Loucy (cell line): ENCODE measurements around the gene NEK9.

ENCODE experiments used
- H2AFZ ChIP-seq: fragments of 200-600 bp; sonication (generic); 2 replicates; pipeline ENCODE4 v1.6.0; 2016; ENCODE audit warnings: antibody characterized with exemption, mild to moderate bottlenecking, low read length, moderate library complexity
- H3F3A ChIP-seq: fragments of 200-600 bp; 2 replicates; pipeline ENCODE4 v1.6.0; 2016; ENCODE audit warnings: antibody characterized with exemption, low read depth, mild to moderate bottlenecking
- H3K27me3 ChIP-seq: fragments of 200-600 bp; sonication (generic); 2 replicates; pipeline ENCODE4 v1.6.1; 2014; ENCODE audit warnings: low read length, mild to moderate bottlenecking; ENCODE audit not compliant: insufficient read depth, poor library complexity, severe bottlenecking
- H3K36me3 ChIP-seq: fragments of 200-600 bp; sonication (generic); 2 replicates; pipeline ENCODE4 v1.6.1; 2016; ENCODE audit warnings: low read length; ENCODE audit not compliant: insufficient read depth
- H3K4me1 ChIP-seq: fragments of 200-600 bp; sonication (generic); 2 replicates; pipeline ENCODE4 v1.5.1; 2014; ENCODE audit warnings: low read length, mild to moderate bottlenecking; ENCODE audit not compliant: insufficient read depth, poor library complexity, severe bottlenecking
- H3K4me2 ChIP-seq: fragments of 200-600 bp; sonication (generic); 2 replicates; pipeline ENCODE4 v1.6.0; 2014; ENCODE audit warnings: antibody characterized with exemption, low read length, low read depth, mild to moderate bottlenecking; ENCODE audit not compliant: poor library complexity, severe bottlenecking
- H3K4me3 ChIP-seq: fragments of 200-600 bp; sonication (generic); 2 replicates; pipeline ENCODE4 v1.5.1; 2014; ENCODE audit warnings: low read length, mild to moderate bottlenecking, mixed read lengths; ENCODE audit not compliant: poor library complexity, severe bottlenecking
- H3K79me2 ChIP-seq: fragments of 200-600 bp; sonication (generic); 2 replicates; pipeline ENCODE4 v1.6.1; 2014; ENCODE audit warnings: low read length; ENCODE audit not compliant: insufficient read depth
- H3K9ac ChIP-seq: fragments of 200-600 bp; sonication (generic); 2 replicates; pipeline ENCODE4 v1.6.0; 2014; ENCODE audit warnings: mild to moderate bottlenecking, low read depth, low read length, moderate library complexity; ENCODE audit not compliant: poor library complexity, severe bottlenecking
- H3K9me2 ChIP-seq: fragments of 200-600 bp; sonication (generic); replicated peaks from 2 replicates; pipeline ENCODE4 v1.6.1; 2016; ENCODE audit warnings: low read depth, low read length, mixed read lengths
- H3K9me3 ChIP-seq: fragments of 200-600 bp; sonication (generic); 2 replicates; pipeline ENCODE4 v1.6.1; 2014; ENCODE audit warnings: mild to moderate bottlenecking, antibody characterized with exemption, low read length, low read depth; ENCODE audit not compliant: insufficient read depth
- H4K20me1 ChIP-seq: fragments of 200-600 bp; sonication (generic); 2 replicates; pipeline ENCODE4 v1.6.0; 2014; ENCODE audit warnings: antibody characterized with exemption, low read length, mild to moderate bottlenecking; ENCODE audit not compliant: insufficient read depth, poor library complexity, severe bottlenecking
- CTCF ChIP-seq: fragments of 200-600 bp; sonication (generic); conservative IDR thresholded peaks from 2 replicates; pipeline ENCODE4 v1.5.1; 2014; ENCODE audit warnings: mild to moderate bottlenecking, antibody characterized with exemption, low read length
- EZH2phosphoT487 ChIP-seq: fragments of 200-600 bp; IDR thresholded peaks from 2 replicates; pipeline ENCODE4 v1.6.1; 2018; ENCODE audit warnings: antibody characterized with exemption, mild to moderate bottlenecking, moderate library complexity, borderline replicate concordance

Gene NEK9

GRCh38 chr14:75098682-75099081 lies 28.2 kb downstream of the NEK9 start:
- no peak for TF ChIP-seq EZH2phosphoT487
- no peak for TF ChIP-seq CTCF
- H3K36me3 ChIP-seq = peaks cover 41% of the 10 kb centered on the region; the same call in 1 of the 2 replicates

GRCh38 chr14:75098212-75098611 lies 28.6 kb downstream of the NEK9 start:
- Histone ChIP-seq H3K4me3 (no peak overlapping the region), H3K4me2 (no peak overlapping the region), H4K20me1 (no peaks in the 10 kb centered on the region), H3K79me2 (no peaks in the 10 kb centered on the region), H3K27me3 (no peaks in the 10 kb centered on the region), H3F3A (no peaks in the 10 kb centered on the region), H3K36me3 (peaks cover 44% of the 10 kb centered on the region; the same call in 1 of the 2 replicates), H3K9me3 (no peaks in the 10 kb centered on the region), H3K9me2 (no peaks in the 10 kb centered on the region), H3K4me1 (no peaks in the 10 kb centered on the region), H2AFZ (no peak overlapping the region), H3K9ac (no peak overlapping the region)
- TF ChIP-seq CTCF (no peak), EZH2phosphoT487 (no peak)

More at GRCh38 chr14:75098682-75099081, 28.2 kb downstream of the NEK9 start:
- Histone ChIP-seq H3K9ac (no peak overlapping the region), H3K27me3 (no peaks in the 10 kb centered on the region), H3K9me3 (no peaks in the 10 kb centered on the region), H3K9me2 (no peaks in the 10 kb centered on the region), H3K79me2 (no peaks in the 10 kb centered on the region), H4K20me1 (no peaks in the 10 kb centered on the region), H2AFZ (no peak overlapping the region), H3F3A (no peaks in the 10 kb centered on the region), H3K4me3 (no peak overlapping the region), H3K4me2 (no peak overlapping the region), H3K4me1 (no peaks in the 10 kb centered on the region)

GRCh38 chr14:75096959-75097358 lies 29.9 kb downstream of the NEK9 start:
- no peak overlapping the region for H3K4me3 ChIP-seq
- TF ChIP-seq CTCF = no peak
- no peak for TF ChIP-seq EZH2phosphoT487
- no peaks in the 10 kb centered on the region for H3K79me2 ChIP-seq
- no peaks in the 10 kb centered on the region for H4K20me1 ChIP-seq
- H3K9me2 ChIP-seq = no peaks in the 10 kb centered on the region
- H3K36me3 ChIP-seq = peaks cover 44% of the 10 kb centered on the region; the same call in 1 of the 2 replicates
- no peaks in the 10 kb centered on the region for H3K27me3 ChIP-seq
- H3F3A ChIP-seq = no peaks in the 10 kb centered on the region
- H3K4me2 ChIP-seq = no peak overlapping the region
- no peaks in the 10 kb centered on the region for H3K9me3 ChIP-seq
- H3K9ac ChIP-seq = no peak overlapping the region
- no peak overlapping the region for H2AFZ ChIP-seq
- H3K4me1 ChIP-seq = no peaks in the 10 kb centered on the region
